Psoas muscle (tissue), 8 donors: ENCODE results near the gene RIMBP2. TPM values are rescaled to one million over a fixed set of nuclear protein-coding genes. Genes with fewer than 3 reads are reported as not detected.

ENCODE experiments used
- ATAC-seq, 4 donors: fragments of 200-7000 bp; cut with Tn5 transposase; one replicate each; pipeline ENCODE4 v1.9.1; 2020; ENCODE audit warnings: moderate library complexity in 3 of 4, mild to moderate bottlenecking in 2 of 4
- DNase-seq, 2 donors: peaks; one replicate each; pipeline ENCODE4 v3.0.0-alpha.2; 2020
- H3K27ac ChIP-seq: fragments of 200-600 bp; one replicate; pipeline ENCODE4 v1.8.0; 2022
- H3K27me3 ChIP-seq, 3 donors: fragments of 200-600 bp in 1 of 3; one replicate each; pipeline versions ENCODE4 v1.6.1 to v1.8.0; 2013 to 2022; ENCODE audit warnings: low read length in 2 of 3, mild to moderate bottlenecking in 2 of 3, moderate library complexity in 1 of 3; ENCODE audit not compliant: insufficient read depth in 3 of 3
- H3K36me3 ChIP-seq, 2 donors: fragments of 200-600 bp in 1 of 2; one replicate each; pipeline versions ENCODE4 v1.6.1 to v1.8.0; 2013 to 2022; ENCODE audit warnings: low read depth in 1 of 2, mild to moderate bottlenecking in 1 of 2, moderate library complexity in 1 of 2; ENCODE audit not compliant: insufficient read depth in 1 of 2
- H3K4me1 ChIP-seq: fragments of 200-600 bp; one replicate; pipeline ENCODE4 v1.8.0; 2022
- H3K4me3 ChIP-seq: fragments of 200-600 bp; one replicate; pipeline ENCODE4 v1.8.0; 2022; ENCODE audit warnings: mild to moderate bottlenecking
- H3K9me3 ChIP-seq: fragments of 200-600 bp; one replicate; pipeline ENCODE4 v1.8.0; 2022
- CTCF ChIP-seq: fragments of 200-600 bp; IDR thresholded peaks from one replicate; pipeline ENCODE4 v1.8.0; 2022; ENCODE audit warnings: antibody characterized with exemption
- WGBS, 3 donors: extraction: QIAGEN DNeasy Blood & Tissue Kit; methylation state at CpG; one replicate each; pipeline versions ENCODE4 v1.1.6 to v1.1.7; 2013; 5-methylcytosine and 5-hydroxymethylcytosine counted together
- intact Hi-C, 2 donors: fragments of 100-400 bp; cut with DNase I; formaldehyde crosslinking; loops; one replicate each; pipeline versions ENCODE4 v1.11.0 to v1.14.2; 2022
- polyA plus RNA-seq, 3 donors: library from polyadenylated mRNA; stranded (reverse); fragments of 200-250 nt; gene quantifications; one replicate each; pipeline ENCODE4 v1.2.3, GENCODE V29; 2013
- total RNA-seq, 4 donors: library from RNA; stranded (reverse); fragmentation: NEBNext Ultra II Directional in 2 of 4; extraction: Animal tissue kit (Norgen Biotek cat#: 25700) in 2 of 4; gene quantifications; one replicate each; pipeline versions ENCODE4 v1.2.1 to v1.2.4, GENCODE V29; 2021 to 2023
- donor health status: healthy with polysubstance abuse.
- donor health status: DM: no; HTN: no; CAD: no; lungs with moderate emphysema.
- donor health status: Bipolar disorder and iron deficiency.
- donor health status: healthy.
- donor health status: DM: yes; HTN: yes; CAD: no.
- donor health status: DM: no; HTN: no; CAD: no.
- donor health status: DM: no; HTN: no; CAD: no.
- donor health status: DM: yes; HTN: yes; CAD: no.

RIMBP2 gene
- total and polyA plus RNA-seq, 7 donors, result 0.05 to 1.2 (median 0.21) TPM

GRCh38 chr12:130530429-130530828, 185.7 kb downstream of the RIMBP2 start:
- TF ChIP-seq CTCF, result no peak
- no peaks in the 10 kb centered on the region for H3K4me1 ChIP-seq
- no peaks in the 10 kb centered on the region for H3K9me3 ChIP-seq
- H3K4me3 ChIP-seq, result no peak overlapping the region
- ATAC-seq, result no peak
- DNase-seq, result no peak
- intact Hi-C loops, result no loop called here
- no peak overlapping the region for H3K27ac ChIP-seq
- H3K36me3 ChIP-seq, result no peaks in the 10 kb centered on the region
- H3K27me3 ChIP-seq, result peaks cover 0 to 3% (median 0%) of the 10 kb centered on the region in 3 donors

GRCh38 chr12:130529781-130530180, 186.3 kb downstream of the RIMBP2 start:
- Histone ChIP-seq H3K4me1 (no peaks in the 10 kb centered on the region), H3K27me3 (peaks cover 0 to 3% (median 0%) of the 10 kb centered on the region in 3 donors), H3K27ac (no peak overlapping the region), H3K4me3 (no peak overlapping the region), H3K9me3 (no peaks in the 10 kb centered on the region), H3K36me3 (no peaks in the 10 kb centered on the region)
- DNase-seq, result no peak
- ATAC-seq, result no peak
- no peak for TF ChIP-seq CTCF
- WGBS, 3 donors, result 86 to 91% (median 89%) methylated on average over 4 of the region's 4 CpGs
- intact Hi-C loops, result no loop called here

GRCh38 chr12:130527239-130527638, 188.9 kb downstream of the RIMBP2 start:
- DNase-seq, result no peak
- intact Hi-C loops, result no loop called here
- no peaks in the 10 kb centered on the region for H3K9me3 ChIP-seq
- H3K4me1 ChIP-seq, result no peaks in the 10 kb centered on the region
- no peak for TF ChIP-seq CTCF
- 19 to 47% (median 20%) methylated on average over 2 of the region's 2 CpGs for WGBS, 3 donors
- ATAC-seq, result no peak
- no peak overlapping the region for H3K4me3 ChIP-seq
- H3K27me3 ChIP-seq, result peaks cover 0 to 2% (median 0%) of the 10 kb centered on the region in 3 donors
- no peaks in the 10 kb centered on the region for H3K36me3 ChIP-seq
- H3K27ac ChIP-seq, result no peak overlapping the region

- ATAC-seq, result no peak
- intact Hi-C loops, result no loop called here
- 1 to 4% (median 2%) methylated on average over 6 of the region's 6 CpGs for WGBS, 3 donors
These were observed 189.3 kb downstream of the RIMBP2 start for GRCh38 chr12:130526813-130527212.

More at GRCh38 chr12:130526813-130527212, 189.3 kb downstream of the RIMBP2 start:
- Histone ChIP-seq H3K27me3 (peaks cover 0 to 6% (median 2%) of the 10 kb centered on the region in 3 donors), H3K36me3 (no peaks in the 10 kb centered on the region), H3K4me3 (no peak overlapping the region), H3K4me1 (no peaks in the 10 kb centered on the region), H3K9me3 (no peaks in the 10 kb centered on the region), H3K27ac (no peak overlapping the region)
- peak in 1 of 2 donors; percentile 39 for DNase-seq
- no peak for TF ChIP-seq CTCF
